B cell (primary cell): Measurements from ENCODE around the gene CRB1. TPM values are rescaled to one million over a fixed set of nuclear protein-coding genes. Genes with fewer than 3 reads are reported as not detected.

ENCODE experiments used
- ATAC-seq: fragments of 200-7000 bp; cut with Tn5 transposase; one replicate; pipeline ENCODE4 v1.10.0; 2021; ENCODE audit warnings: low read depth, mild to moderate bottlenecking, moderate number of reproducible peaks, moderate library complexity
- CTCF ChIA-PET: fragments of 350-600 bp; sonication (Branson Sonifier 250); formaldehyde crosslinking; loops from one replicate; lab custom pipeline; 2021; ENCODE audit warnings: antibody characterized with exemption, inconsistent platforms; lab: Charles Lee
- POLR2A ChIA-PET: fragments of 350-600 bp; sonication (Branson Sonifier 250); formaldehyde crosslinking; loops from one replicate; lab custom pipeline; 2021; ENCODE audit warnings: antibody characterized with exemption; lab: Charles Lee
- DNase-seq: peaks from one replicate; pipeline ENCODE4 v3.0.0; 2013
- H2AFZ ChIP-seq: 2 replicates; pipeline ENCODE4 v1.6.1; 2012; ENCODE audit warnings: mild to moderate bottlenecking, low read depth, low read length; ENCODE audit not compliant: insufficient read depth, poor library complexity, severe bottlenecking
- H3K27ac ChIP-seq, 2 donors: 1 replicate in 1 of 2; 2 replicates in 1 of 2; pipeline ENCODE4 v1.5.1; 2012 to 2013; ENCODE audit warnings: low read length in 2 of 2, mild to moderate bottlenecking in 2 of 2, moderate library complexity in 1 of 2
- H3K27me3 ChIP-seq, 4 experiments: fragments of 200-600 bp in 1 of 4; sonication (generic) in 1 of 4; replicated peaks in 1 of 4; 1 replicate in 2 of 4; 2 replicates in 2 of 4; pipeline versions ENCODE4 v1.6.1 to v1.7.0; 2013 to 2016; ENCODE audit warnings: low read length in 3 of 4, mild to moderate bottlenecking in 2 of 4, mixed read lengths in 1 of 4, moderate library complexity in 1 of 4; ENCODE audit not compliant: insufficient read depth in 4 of 4, control insufficient read depth in 3 of 4; ENCODE audit errors: control extremely low read depth in 1 of 4
- H3K36me3 ChIP-seq, 2 experiments: replicated peaks in 1 of 2; 1 replicate in 1 of 2; 2 replicates in 1 of 2; pipeline versions ENCODE4 v1.6.1 to v1.7.1; 2013; ENCODE audit warnings: low read length in 1 of 2; ENCODE audit not compliant: insufficient read depth in 2 of 2, control insufficient read depth in 1 of 2; ENCODE audit errors: control extremely low read depth in 1 of 2, extremely low read depth in 1 of 2
- H3K4me1 ChIP-seq, 2 donors: fragments of 200-600 bp in 1 of 2; sonication (generic) in 1 of 2; 1 replicate in 1 of 2; 2 replicates in 1 of 2; pipeline versions ENCODE4 v1.5.1 to v1.6.1; 2013 to 2017; ENCODE audit warnings: low read length in 2 of 2; ENCODE audit not compliant: control insufficient read depth in 2 of 2, insufficient read depth in 2 of 2
- H3K4me2 ChIP-seq: replicated peaks from 2 replicates; pipeline ENCODE3; 2012; ENCODE audit warnings: mild to moderate bottlenecking, low read depth, low read length; ENCODE audit not compliant: poor library complexity, severe bottlenecking
- H3K4me3 ChIP-seq, 5 experiments: fragments of 200-600 bp in 1 of 5; sonication (generic) in 1 of 5; 1 replicate in 3 of 5; 2 replicates in 2 of 5; pipeline versions ENCODE4 v1.5.1 to v1.7.0; 2011 to 2016; ENCODE audit warnings: low read length in 4 of 5, mild to moderate bottlenecking in 4 of 5, low read depth in 2 of 5, control low read depth in 1 of 5, moderate library complexity in 1 of 5; ENCODE audit not compliant: insufficient read depth in 1 of 5; ENCODE audit errors: control extremely low read depth in 1 of 5, extremely low read depth in 1 of 5
- H3K79me2 ChIP-seq: fragments of 200-600 bp; sonication (generic); one replicate; pipeline ENCODE4 v1.6.0; 2016; ENCODE audit warnings: low read length; ENCODE audit not compliant: control insufficient read depth, insufficient read depth
- H3K9ac ChIP-seq: fragments of 200-600 bp; sonication (generic); 2 replicates; pipeline ENCODE4 v1.6.1; 2017; ENCODE audit warnings: mild to moderate bottlenecking, low read length, moderate library complexity
- H3K9me3 ChIP-seq, 3 donors: one replicate each; pipeline versions ENCODE4 v1.6.1 to v1.7.1; 2013; ENCODE audit warnings: low read length in 2 of 3; ENCODE audit not compliant: control insufficient read depth in 2 of 3, insufficient read depth in 1 of 3; ENCODE audit errors: control extremely low read depth in 1 of 3
- H4K20me1 ChIP-seq: 2 replicates; pipeline ENCODE4 v1.6.0; 2012; ENCODE audit warnings: mild to moderate bottlenecking, low read length; ENCODE audit not compliant: insufficient read depth, control insufficient read depth, poor library complexity, severe bottlenecking
- H3K27ac Mint-ChIP-seq: one replicate; pipeline ENCODE4 v1.8.0; 2021; ENCODE audit warnings: mixed read lengths
- H3K27me3 Mint-ChIP-seq: one replicate; pipeline ENCODE4 v1.8.0; 2021; ENCODE audit warnings: mixed read lengths
- H3K4me1 Mint-ChIP-seq: one replicate; pipeline ENCODE4 v1.8.0; 2021; ENCODE audit warnings: mixed read lengths
- H3K4me3 Mint-ChIP-seq: one replicate; pipeline ENCODE4 v1.8.0; 2021; ENCODE audit warnings: mixed read lengths
- H3K9me3 Mint-ChIP-seq: one replicate; pipeline ENCODE4 v1.8.0; 2022; ENCODE audit warnings: mixed read lengths; ENCODE audit not compliant: insufficient read depth
- EZH2 ChIP-seq: IDR thresholded peaks from 2 replicates; pipeline ENCODE4 v1.6.1; 2012; ENCODE audit warnings: borderline replicate concordance, low read depth, mild to moderate bottlenecking, moderate library complexity, low read length; ENCODE audit not compliant: insufficient read depth, poor library complexity, severe bottlenecking
- WGBS: methylation state at CpG from one replicate; pipeline ENCODE4 v1.1.5; 2013; ENCODE audit warnings: missing lambda C conversion rate; ENCODE audit not compliant: insufficient coverage; 5-methylcytosine and 5-hydroxymethylcytosine counted together
- intact Hi-C: fragments of 100-400 bp; cut with micrococcal nuclease; formaldehyde crosslinking; loops from one replicate; pipeline ENCODE4 v1.10.0; 2022
- polyA plus RNA-seq: library from polyadenylated mRNA; depleted of rRNA; stranded (reverse); fragments of >200 nt; gene quantifications from 2 replicates; pipeline ENCODE4 v1.2.3, GENCODE V29; 2012
- total RNA-seq, 2 donors: library from RNA; stranded (reverse); fragments of 120-200 nt in 1 of 2; gene quantifications; 1 replicate in 1 of 2; 2 replicates in 1 of 2; pipeline versions ENCODE4 v1.2.3 to v1.2.4, GENCODE V29; 2013 to 2022
- TF ChIP-seq, protein P1 (sequence below): fragments of 200-600 bp; IDR thresholded peaks from one replicate; pipeline ENCODE4 v1.8.0; 2022; ENCODE audit warnings: antibody characterized with exemption, mild to moderate bottlenecking

CRB1 gene
- total and polyA plus RNA-seq, 2 donors (not counting 1 experiment from before 2014, with no cell fraction given), result 0.15 TPM; not detected in 1

DNA sequence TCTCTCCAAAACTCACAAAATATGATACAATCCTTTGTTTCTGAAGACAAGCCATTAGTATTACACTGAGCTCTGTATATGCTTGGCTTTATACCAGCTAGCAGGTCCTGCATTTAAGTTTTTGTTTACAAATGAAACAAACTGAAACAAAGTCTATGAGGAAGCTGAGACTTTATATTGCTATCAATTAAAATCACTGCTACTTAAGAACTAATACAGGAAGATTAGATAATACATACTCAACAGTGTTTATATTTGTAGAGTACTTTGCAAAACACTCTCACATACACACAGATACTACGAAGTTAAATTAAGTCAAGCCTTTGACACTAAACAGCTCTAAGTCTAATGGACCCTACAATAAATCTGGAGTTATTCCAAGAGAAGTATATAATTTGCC lies 247.4 kb downstream of the CRB1 start:
- Mint-ChIP-seq H3K27ac (no peak overlapping the region), H3K4me3 (no peak overlapping the region), H3K4me1 (no peaks in the 10 kb centered on the region), H3K27me3 (no peaks in the 10 kb centered on the region), H3K9me3 (no peaks in the 10 kb centered on the region)
- intact Hi-C loops, result no loop called here
- H3K4me1 ChIP-seq, result no peaks in the 10 kb centered on the region
- ATAC-seq, result no peak
- WGBS, result 100% methylated on average over 1 of the region's 1 CpG
- H4K20me1 ChIP-seq, result no peaks in the 10 kb centered on the region
- no peak overlapping the region for H3K27ac ChIP-seq
- H2AFZ ChIP-seq, result no peak overlapping the region
- no peak overlapping the region for H3K9ac ChIP-seq
- CTCF ChIA-PET, result interaction anchor here (2.6 kb wide), 2 partner anchors 11 to 353 kb away, joined by 7 to 21 read pairs; no protein-coding TSS in a partner anchor
- POLR2A ChIA-PET, result no interaction called here
- H3K36me3 ChIP-seq, result peaks cover 0 to 9% of the 10 kb centered on the region in 2 experiments
- no peak overlapping the region for H3K4me2 ChIP-seq
- TF ChIP-seq, protein P1, sequence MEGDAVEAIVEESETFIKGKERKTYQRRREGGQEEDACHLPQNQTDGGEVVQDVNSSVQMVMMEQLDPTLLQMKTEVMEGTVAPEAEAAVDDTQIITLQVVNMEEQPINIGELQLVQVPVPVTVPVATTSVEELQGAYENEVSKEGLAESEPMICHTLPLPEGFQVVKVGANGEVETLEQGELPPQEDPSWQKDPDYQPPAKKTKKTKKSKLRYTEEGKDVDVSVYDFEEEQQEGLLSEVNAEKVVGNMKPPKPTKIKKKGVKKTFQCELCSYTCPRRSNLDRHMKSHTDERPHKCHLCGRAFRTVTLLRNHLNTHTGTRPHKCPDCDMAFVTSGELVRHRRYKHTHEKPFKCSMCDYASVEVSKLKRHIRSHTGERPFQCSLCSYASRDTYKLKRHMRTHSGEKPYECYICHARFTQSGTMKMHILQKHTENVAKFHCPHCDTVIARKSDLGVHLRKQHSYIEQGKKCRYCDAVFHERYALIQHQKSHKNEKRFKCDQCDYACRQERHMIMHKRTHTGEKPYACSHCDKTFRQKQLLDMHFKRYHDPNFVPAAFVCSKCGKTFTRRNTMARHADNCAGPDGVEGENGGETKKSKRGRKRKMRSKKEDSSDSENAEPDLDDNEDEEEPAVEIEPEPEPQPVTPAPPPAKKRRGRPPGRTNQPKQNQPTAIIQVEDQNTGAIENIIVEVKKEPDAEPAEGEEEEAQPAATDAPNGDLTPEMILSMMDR, result no peak
- TF ChIP-seq EZH2, result no peak
- H3K4me3 ChIP-seq, result no peak overlapping the region
- H3K79me2 ChIP-seq, result no peaks in the 10 kb centered on the region
- H3K9me3 ChIP-seq, result no peaks in the 10 kb centered on the region
- no peak for DNase-seq
- no peaks in the 10 kb centered on the region for H3K27me3 ChIP-seq

DNA sequence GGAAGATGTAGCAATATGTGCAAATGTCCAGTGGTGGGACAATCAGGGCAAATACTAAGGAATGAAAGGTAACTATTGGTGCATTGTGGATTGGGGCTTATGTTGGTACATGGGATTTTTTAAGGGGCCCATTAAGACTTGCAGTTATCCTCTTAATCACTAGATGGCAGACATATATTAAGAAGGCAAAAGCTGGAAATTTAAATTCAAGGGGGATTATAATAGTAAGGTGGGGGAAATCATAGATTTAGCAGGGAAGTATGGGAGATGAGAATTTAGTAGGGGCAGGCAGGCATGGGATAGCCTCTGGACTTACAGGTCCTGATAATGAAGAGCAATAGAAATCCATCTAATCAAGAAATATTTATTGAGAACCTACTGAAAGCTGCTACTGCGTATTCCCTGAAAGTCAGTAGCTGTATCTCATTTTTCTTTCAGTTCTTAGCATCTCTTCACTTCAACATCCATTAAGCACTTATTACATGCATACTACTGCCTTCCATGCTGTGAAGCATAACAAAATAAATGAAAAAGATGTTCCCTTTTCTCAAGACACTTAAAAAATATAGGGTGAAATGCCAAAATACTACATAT lies 251.8 kb downstream of the CRB1 start:
- H3K27me3 Mint-ChIP-seq, result no peaks in the 10 kb centered on the region
- no peaks in the 10 kb centered on the region for H3K4me1 Mint-ChIP-seq
- no peak overlapping the region for H3K4me3 ChIP-seq
- no peak for TF ChIP-seq EZH2
- TF ChIP-seq, protein P1, result peak; percentile 69
- H3K9me3 ChIP-seq, result no peaks in the 10 kb centered on the region
- H3K4me1 ChIP-seq, result no peaks in the 10 kb centered on the region
- no peaks in the 10 kb centered on the region for H3K27me3 ChIP-seq
- no peak for ATAC-seq
- intact Hi-C loops, result loop anchor here (2.0 kb wide), 2 partner anchors 349 to 945 kb away; no protein-coding TSS in a partner anchor
- H3K9ac ChIP-seq, result no peak overlapping the region
- ChIA-PET POLR2A (no interaction called here), CTCF (interaction anchor here (0.6 to 3.4 kb wide), 13 partner anchors 10 to 945 kb away, joined by 3 to 21 read pairs (median 4); no protein-coding TSS in a partner anchor)
- no CpG with 5 or more reads among the region's 1 CpG for WGBS
- peak; percentile 27 for DNase-seq
- H2AFZ ChIP-seq, result no peak overlapping the region
- no peaks in the 10 kb centered on the region for H3K79me2 ChIP-seq
- H3K4me2 ChIP-seq, result no peak overlapping the region
- no peak overlapping the region for H3K27ac Mint-ChIP-seq
- no peaks in the 10 kb centered on the region for H3K9me3 Mint-ChIP-seq
- no peaks in the 10 kb centered on the region for H3K36me3 ChIP-seq
- H4K20me1 ChIP-seq, result no peaks in the 10 kb centered on the region
- no peak overlapping the region for H3K27ac ChIP-seq
- H3K4me3 Mint-ChIP-seq, result no peak overlapping the region
